ENCODE measurements around the gene MYBPC2.

The MYBPC2 gene

DNA sequence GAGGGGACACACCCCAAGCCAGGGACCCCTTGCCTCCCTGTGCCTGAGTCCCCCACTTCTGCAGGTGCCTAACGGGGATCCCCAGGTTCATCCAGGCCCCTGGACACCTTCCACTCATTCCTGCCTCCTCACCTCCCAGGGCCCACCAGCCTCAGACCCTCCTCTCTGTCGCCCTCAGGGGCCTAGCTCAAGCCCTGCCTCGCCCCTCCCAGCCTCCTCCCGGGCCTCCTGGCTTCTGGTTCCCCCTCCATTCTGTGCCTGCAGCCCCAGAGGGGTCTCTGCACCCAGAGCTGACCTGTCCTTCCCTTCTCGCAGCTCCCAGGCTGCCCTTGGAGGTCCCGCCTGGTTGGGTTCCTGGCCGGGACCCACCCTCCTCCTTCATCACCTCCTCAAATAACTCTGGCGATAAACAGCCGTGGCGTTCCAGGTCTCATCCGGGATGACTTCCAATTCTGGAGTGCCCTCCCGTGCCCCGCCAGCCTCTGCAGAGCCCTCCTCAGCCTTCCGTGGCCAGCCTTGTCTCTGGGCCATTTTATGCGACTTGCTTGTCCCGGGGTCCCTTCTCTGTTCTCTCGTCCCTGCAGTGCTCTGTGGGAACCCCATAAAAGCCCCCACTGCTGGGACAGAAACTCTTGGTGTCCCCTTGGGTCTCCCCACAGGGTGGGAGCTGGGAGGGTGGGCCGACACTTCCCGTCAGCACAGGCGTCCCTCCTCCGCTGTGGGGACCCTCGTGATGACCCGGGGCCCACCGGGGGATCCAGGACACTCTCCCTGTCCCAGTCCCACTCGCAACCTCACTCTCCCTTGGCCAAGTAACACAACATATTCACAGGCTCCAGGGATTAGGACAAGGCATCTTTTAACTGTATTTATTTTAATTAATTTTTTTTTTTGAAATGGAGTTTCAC is 69.1 kb downstream of the MYBPC2 start:
- DNase-seq = no peak

DNA sequence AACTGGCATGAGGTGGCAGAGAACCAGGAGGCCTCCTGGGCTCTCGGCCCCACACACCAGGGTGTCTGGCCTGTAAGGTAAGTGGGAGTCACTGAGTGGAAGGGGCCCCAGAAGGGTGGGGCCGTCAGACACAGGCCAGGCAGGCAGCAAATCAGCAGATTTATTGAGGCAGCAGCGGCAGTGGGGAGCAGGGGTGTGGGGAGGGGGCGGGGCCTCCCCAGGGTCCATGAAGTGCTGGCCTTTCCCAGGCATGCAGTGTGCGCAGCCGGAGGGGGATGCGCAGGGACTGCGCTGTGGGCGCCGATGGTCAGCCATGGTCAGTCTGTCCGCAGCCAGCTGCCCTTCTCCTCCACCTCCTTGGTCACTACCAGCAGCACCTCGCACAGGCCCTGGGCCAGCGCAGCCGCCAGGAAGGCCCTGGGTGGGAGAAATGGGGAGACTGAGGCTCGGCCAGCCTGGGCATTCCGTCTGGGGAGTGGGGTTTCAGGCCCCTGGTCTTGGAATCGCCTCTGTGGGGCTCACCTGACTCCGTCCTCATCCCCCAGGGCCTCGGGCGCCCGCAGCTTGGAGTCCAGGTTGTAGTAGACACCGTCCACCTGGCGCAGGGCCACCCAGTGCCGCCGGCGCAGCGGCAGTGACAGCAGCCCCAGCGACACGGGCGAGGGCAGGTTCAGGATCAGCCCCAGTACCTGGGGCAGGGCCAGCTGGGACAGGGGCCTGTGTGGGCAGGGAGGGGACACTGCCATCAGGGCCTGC is 73.3 kb downstream of the MYBPC2 start:
- DNase-seq = no peak

DNA sequence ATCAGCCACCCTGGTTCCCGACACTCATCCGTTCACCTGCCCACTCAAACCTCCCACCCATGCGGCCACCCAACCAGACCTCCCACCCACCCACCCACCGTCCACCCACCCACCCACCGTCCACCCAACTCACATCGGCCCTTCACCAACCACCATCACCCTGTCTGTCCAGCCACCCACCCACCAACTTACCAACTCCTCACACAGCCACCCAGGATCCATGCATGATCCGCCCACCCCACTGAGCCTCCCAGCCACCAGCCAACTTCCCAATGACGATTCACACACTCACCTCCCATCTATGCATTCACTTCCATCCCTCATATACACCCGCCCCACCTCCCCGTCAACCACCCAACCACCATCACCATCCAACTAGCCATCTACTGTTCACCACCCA is 74.0 kb downstream of the MYBPC2 start:
- no peak for DNase-seq

DNA sequence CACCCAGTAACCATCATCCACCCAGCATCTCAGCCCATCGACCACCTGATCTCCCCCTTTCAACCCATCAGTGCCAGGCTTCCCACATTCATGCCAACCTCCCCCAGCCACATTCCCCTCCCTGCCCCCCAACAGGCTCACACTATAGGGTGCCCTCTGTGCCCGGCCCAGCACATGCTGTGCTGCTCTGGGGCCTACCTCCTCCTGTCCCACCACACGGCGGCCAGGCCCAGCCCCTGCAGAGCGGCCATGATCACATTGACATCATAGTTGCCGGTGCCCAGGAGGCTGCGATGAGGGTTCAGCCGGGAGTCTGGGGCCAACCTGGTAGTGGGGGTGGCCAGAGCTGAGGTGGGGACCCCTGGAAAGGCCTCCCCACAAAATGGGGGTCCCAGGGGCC is 74.7 kb downstream of the MYBPC2 start:
- no peak for DNase-seq

DNA sequence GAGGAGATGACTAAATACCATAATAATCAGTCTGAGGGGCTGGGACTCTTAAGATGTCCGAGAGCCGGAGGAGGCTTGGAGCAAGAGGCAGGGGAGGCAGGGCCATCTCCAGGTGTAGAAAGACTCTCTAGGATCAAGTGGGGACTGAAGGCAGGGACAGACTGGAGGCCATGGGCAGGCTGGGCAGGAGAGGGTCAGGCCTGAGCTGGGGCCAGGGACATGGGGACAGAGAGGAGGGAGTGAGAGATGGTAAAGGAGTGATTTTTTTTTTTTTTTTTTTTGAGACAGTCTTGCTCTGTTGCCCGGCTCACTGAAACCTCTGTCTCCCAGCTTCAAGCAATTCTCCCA is 76.1 kb downstream of the MYBPC2 start:
- DNase-seq = no peak

DNA sequence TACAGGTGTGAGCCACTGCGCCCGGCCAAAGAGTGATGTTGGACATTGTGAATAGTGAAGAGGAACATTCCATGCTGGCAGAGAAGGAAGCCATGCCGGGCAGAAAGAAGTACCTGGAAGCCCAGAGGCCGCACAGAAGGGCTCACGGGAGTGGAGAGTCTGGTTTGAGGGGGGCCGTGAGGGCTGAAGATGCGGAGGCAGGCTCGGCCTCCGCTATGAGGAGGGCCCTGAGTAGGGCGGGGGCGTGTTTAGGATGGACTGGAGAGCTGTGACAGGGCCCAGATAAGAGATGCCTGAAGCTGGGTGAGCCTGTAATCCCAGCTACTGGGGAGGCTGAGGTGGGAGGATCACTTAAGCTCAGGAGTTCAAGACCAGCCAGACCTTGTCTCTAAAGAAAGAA is 76.7 kb downstream of the MYBPC2 start:
- no peak for DNase-seq

DNA sequence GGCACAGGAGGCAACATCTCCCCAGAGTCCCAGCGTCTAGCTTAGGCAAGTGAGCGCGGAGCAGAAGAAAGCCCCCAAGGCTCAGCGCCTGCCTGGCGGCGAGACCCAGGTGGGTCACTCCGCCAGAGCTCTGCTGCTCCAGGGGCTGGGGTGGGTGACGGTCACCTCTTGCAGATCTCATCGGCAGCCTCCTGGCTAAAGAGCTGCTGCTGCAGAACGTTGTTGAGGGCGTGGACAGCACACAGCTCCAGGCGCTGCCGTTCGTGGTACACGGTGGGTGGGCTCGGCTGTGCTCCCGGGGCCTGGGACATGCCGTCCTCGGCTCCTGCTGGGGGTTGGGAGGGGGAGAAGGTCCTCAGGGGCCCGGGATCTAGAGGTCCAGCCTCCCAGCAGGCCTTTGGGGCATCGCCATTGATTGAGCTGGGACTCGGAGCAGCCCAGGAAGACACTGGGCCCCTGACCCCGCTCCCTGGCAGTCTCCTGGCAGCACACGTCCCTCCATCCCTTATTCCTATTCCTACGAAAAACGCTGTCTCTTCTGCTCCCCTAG is 77.5 kb downstream of the MYBPC2 start:
- no peak for DNase-seq

DNA sequence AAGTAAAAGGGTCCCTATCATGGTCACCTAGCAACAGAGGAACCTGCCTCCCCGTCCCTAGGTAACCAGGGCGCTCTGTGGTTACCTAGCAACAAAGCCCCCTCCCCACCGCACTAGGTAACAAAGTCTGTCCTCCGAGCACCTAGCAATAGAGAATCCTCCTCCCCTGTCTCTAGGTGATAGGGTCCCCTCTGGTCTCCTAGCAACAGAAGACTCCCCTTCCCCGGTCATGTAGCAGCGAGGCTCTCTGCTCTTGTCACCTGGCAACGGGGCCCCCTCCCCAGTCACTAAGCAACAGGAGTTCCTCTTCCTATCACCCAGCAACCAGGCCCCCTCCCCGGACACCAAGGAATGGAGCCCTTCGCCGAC is 78.0 kb downstream of the MYBPC2 start:
- DNase-seq = peak; percentile 48

DNA sequence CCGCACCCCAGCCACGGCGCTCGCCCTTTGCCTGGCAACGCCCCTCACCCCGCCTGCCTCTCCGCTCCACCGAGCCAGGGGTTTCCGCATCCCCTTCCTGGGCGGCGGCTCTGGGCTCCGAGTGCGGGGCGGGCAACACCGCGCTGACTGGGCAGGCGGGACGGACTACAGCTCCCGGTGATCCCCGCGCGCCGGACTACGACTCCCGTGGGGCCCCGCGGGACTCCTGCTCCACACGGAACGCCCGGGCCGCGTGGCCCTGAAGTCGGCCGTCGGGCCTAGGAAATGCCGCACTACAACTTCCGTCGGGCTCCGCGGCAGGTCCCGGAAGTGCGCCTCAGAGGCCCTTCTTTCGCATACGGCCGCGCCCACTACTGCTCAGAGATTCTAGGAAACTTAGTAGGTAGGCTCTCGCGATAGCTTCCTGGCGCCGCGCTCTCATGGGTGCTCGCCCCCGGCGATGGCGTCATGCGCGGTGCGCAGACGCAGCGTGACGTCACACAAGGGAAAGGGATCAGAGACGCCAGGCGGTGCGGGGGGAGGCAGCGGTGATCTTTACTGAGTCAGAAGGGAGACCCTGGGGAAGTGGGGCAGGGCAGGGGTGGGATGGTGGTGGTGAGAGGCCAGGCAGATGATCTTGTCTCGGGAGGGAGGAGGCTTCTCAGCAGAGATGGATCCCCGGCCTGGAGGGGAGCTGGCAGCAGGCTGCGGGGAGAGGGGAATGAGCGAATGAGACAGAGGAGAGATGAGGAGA is 78.6 kb downstream of the MYBPC2 start, which contains the start of gene JOSD2:
Gene JOSD2, minus strand, starts transcription at position 123 of the 754 bp plus-strand sequence. CDS start 760 bp downstream, outside the sequence.
- DNase-seq = peak; percentile 90

DNA sequence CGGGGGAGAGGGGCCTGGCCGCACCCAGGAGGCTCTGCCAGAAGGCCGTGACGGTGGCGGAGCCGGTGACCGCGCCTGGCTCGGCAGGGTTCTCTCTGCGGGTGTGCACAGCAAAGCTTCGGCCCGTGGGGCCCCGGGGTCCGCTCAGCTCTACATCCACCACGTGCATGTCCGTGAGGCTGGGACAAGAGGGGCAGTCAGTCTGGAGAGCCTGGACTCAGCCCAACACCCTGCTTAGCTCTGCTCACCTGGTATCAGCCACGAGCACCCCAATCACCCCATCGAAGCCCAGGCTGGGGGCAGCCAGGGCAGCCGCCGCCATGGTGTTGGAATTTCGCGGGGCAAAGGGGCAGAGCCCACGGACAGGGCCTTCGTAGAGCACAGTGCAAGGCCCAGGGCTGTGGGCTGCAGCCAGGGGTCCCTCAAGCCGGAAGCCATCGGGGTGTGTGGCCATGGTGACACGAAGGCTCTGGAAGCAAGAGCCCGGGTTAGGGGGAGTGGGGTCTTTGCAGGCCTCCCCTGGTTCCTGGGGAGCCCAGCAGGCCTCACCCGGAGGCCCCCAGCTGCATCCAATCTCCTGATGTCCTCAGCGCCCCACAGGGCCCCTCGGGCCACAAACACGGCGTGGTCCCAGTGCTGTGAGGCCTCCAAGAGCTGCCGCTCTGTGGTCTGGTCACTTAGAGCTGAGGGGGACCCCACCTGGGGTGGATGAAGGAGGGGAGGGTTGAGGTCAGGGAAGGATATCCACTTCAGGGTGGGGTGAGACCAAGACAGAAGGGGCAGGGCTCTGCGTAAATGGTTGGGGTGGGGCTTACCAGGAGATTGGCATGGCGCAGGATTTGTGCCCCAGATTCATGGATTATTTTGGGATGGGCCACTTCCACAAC is 79.7 kb downstream of the MYBPC2 start:
- no peak for DNase-seq

DNA sequence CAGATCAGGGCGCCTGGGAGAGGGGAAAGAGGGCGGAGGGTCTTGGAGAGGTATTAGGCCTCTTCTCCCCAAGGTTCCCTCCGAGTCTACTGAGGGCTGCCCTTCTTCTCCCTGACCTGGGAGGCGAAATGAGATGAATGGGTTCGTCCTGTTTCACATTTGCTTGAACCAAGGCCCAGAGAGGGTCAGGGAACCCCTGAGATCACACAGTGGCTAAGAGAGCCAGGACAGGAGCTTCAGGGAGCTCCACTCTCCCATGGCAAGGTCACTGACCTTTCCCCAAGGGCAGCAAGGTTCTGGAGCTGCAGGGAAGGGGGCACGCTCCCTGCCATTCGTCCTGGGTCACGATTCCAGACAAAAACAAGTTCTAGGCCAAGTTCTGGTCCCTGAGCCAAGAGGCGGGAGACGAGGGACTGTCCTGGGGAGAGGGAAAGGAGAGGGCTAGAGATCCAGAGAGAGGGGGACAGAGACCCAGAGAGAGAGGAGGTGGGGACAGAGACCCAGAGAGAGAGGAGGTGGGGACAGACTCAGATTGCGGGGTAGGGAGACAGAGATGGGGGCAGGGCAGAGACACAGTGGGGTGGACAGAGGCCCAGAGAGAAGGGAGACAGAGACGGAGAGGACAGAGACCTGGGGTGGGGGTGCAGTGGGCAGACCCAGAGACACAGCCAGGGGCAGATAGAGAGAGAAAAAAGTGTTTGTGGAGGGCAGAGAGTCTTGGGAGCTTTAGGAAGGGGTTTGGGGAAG is 80.5 kb downstream of the MYBPC2 start:
- no peak for DNase-seq

DNA sequence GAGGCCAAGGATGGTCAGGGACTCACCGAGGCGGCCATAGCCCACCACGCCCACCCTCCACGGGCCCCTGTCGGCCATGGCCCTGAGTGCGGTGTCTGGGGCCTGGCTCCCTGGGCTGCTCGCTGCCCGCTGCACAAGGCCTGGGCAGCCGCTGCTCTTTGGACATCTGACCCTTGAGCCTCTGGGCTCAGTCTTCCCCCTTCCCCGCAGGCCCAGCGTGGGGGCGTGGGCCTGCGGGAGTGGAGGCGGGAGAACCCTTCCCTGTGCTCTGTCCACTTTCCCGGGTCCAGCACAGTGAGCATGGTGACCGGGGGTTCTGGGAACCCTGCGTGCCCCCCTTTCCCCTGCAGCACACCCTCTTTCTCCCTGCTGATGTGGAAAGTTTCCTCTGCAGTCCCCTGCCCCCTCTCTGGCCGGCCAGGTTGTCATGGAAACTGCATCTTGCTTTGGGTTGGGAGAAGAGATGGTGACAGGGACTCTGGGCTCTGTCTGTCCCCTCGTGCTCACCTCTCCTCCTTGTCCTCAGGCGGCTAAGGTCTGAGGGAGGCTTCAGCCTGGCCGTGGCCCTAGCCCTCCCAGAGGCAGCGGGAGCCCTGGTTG is 81.2 kb downstream of the MYBPC2 start, which contains the start of gene ASPDH:
Gene ASPDH, minus strand, starts transcription at position 168 of the 600 bp plus-strand sequence. Its CDS starts 90 bp downstream, at position 78.
- no peak for DNase-seq

DNA sequence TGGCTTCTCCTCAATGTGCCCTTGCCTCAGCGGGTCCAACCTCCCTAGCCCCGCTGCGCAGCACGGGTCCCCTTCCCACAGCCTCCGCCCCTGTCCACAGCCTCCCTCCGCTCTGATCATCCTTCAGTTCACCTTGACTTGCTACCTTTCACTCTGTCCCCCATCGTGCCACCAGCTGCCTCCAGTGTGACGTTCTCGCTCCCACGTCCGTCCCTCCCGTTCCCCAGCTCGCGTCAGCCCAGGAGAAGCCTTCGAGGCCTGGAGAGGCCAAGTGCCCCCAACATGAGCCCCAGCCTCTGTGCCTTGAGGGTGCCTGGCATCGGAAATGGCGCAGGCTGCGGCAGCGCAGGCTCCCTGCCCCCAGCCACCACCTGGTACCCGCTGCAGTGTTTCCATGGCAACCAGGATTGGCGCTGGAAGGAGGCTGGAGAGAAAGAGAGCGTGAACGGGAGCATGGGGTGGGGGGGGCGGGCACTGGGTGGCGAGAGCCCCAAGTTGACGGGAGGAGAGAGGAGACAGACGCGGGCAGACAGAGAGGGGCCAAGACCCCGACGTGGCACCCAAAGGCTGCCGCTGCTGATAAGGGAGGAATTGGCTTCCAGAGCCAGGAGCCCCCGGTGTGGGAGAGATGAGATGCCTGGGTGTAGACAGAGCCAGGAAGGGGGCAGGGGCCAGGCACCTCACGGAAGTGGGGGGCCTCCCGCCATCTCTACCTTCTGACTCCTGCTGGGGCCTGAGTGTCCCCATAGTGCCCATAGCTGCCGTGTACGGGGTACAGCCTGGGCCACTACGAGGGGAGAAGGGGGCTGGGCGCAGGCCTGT is 81.9 kb downstream of the MYBPC2 start:
- DNase-seq = no peak

DNA sequence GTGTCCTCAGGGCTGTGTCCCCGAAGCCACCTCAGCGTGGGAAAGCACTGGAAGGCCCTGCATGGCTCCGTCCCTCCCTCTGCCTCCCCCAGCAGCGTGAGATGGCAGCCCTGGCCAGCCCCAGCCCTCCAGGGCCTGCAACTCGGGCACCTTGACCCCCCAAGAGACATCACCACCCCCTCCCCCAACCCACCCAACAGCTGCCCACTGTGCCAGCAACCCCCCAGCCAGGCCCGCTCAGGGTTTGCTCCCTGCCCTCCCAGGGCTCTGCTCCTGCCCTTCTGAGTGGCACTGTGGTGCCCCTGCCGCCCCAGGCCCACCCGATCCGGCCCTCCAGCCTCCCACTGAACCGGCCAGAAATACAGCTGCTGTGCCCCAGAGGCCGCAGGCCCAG is 82.5 kb downstream of the MYBPC2 start:
- no peak for DNase-seq
